ENCODE data around the gene UBE2A.
A peak's percentile ranks its signal among the peaks of the same experiment; 100 is the strongest.

UBE2A gene

GRCh38 chrX:119574394-119575266 is at the start of gene UBE2A (continued):
- 0 out of 2 replicates have a peak, but pooled peaks have one; percentile 18 for TF ChIP-seq ZNF423 (tag by site-specific recombination; IDR thresholded peaks at IDR 0.05)
- TF ChIP-seq ZNF214 (tag by site-specific recombination; IDR thresholded peaks at IDR 0.05; ENCODE audit: borderline replicate concordance): no peak
- no peak for TF ChIP-seq ZNF626 (tag by site-specific recombination; IDR thresholded peaks at IDR 0.05)
- no peak for TF ChIP-seq ZNF544 (tag by site-specific recombination; IDR thresholded peaks at IDR 0.05)
- no peak for TF ChIP-seq ZNF776 (tag by site-specific recombination; IDR thresholded peaks at IDR 0.05; ENCODE audit: borderline replicate concordance)
- no peak for TF ChIP-seq ZNF600 (tag by site-specific recombination; IDR thresholded peaks at IDR 0.05)
- TF ChIP-seq ZNF433 (tag by site-specific recombination; IDR thresholded peaks at IDR 0.05; ENCODE audit: low read depth): no peak
- TF ChIP-seq, protein P1, sequence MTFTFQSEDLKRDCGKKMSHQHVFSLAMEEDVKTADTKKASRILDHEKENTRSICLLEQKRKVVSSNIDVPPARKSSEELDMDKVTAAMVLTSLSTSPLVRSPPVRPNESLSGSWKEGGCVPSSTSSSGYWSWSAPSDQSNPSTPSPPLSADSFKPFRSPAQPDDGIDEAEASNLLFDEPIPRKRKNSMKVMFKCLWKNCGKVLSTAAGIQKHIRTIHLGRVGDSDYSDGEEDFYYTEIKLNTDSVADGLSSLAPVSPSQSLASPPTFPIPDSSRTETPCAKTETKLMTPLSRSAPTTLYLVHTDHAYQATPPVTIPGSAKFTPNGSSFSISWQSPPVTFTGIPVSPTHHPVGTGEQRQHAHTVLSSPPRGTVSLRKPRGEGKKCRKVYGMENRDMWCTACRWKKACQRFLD (tag by site-specific recombination; IDR thresholded peaks at IDR 0.05): no peak
- no peak for TF ChIP-seq ZNF239 (tag by site-specific recombination; IDR thresholded peaks at IDR 0.05)
- no peak for TF ChIP-seq ZNF560 (tag by site-specific recombination; IDR thresholded peaks at IDR 0.05; ENCODE audit: borderline replicate concordance)
- TF ChIP-seq EGR2 (tag by site-specific recombination; IDR thresholded peaks at IDR 0.05; ENCODE audit: low read depth): no peak; the same call in 1 of the 2 replicates
- TF ChIP-seq, protein P2, sequence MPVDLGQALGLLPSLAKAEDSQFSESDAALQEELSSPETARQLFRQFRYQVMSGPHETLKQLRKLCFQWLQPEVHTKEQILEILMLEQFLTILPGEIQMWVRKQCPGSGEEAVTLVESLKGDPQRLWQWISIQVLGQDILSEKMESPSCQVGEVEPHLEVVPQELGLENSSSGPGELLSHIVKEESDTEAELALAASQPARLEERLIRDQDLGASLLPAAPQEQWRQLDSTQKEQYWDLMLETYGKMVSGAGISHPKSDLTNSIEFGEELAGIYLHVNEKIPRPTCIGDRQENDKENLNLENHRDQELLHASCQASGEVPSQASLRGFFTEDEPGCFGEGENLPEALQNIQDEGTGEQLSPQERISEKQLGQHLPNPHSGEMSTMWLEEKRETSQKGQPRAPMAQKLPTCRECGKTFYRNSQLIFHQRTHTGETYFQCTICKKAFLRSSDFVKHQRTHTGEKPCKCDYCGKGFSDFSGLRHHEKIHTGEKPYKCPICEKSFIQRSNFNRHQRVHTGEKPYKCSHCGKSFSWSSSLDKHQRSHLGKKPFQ (tag by site-specific recombination; IDR thresholded peaks at IDR 0.05): no peak
- TF ChIP-seq ZNF311 (tag by site-specific recombination; IDR thresholded peaks at IDR 0.05; ENCODE audit: borderline replicate concordance): no peak
- TF ChIP-seq, protein P3, sequence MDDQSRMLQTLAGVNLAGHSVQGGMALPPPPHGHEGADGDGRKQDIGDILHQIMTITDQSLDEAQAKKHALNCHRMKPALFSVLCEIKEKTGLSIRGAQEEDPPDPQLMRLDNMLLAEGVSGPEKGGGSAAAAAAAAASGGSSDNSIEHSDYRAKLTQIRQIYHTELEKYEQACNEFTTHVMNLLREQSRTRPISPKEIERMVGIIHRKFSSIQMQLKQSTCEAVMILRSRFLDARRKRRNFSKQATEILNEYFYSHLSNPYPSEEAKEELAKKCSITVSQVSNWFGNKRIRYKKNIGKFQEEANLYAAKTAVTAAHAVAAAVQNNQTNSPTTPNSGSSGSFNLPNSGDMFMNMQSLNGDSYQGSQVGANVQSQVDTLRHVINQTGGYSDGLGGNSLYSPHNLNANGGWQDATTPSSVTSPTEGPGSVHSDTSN (CRISPR knock-in tag; IDR thresholded peaks at IDR 0.05): no peak
- TF ChIP-seq MYNN (tag by site-specific recombination; IDR thresholded peaks at IDR 0.05; ENCODE audit: borderline replicate concordance): no peak
- TF ChIP-seq KLF10 (tag by site-specific recombination; IDR thresholded peaks at IDR 0.05): peak; percentile 63; the same call in 1 of the 2 replicates
- TF ChIP-seq GLI2 (tag by site-specific recombination; IDR thresholded peaks at IDR 0.05; ENCODE audit: borderline replicate concordance, low read depth): no peak
- TF ChIP-seq SP7 (tag by site-specific recombination; IDR thresholded peaks at IDR 0.05): peak; percentile 83
- no peak for TF ChIP-seq ZNF529 (tag by site-specific recombination; IDR thresholded peaks at IDR 0.05; ENCODE audit: insufficient replicate concordance)
- TF ChIP-seq ZNF530 (tag by site-specific recombination; IDR thresholded peaks at IDR 0.05; ENCODE audit: low read depth): no peak
- no peak for TF ChIP-seq FEZF1 (tag by site-specific recombination; IDR thresholded peaks at IDR 0.05)
- no peak for TF ChIP-seq ZNF274 (IDR thresholded peaks at IDR 0.05; ENCODE audit: low read length)
- TF ChIP-seq ZNF274 (tag by site-specific recombination; IDR thresholded peaks at IDR 0.05; ENCODE audit: borderline replicate concordance): no peak
- no peak for TF ChIP-seq ZSCAN16 (tag by site-specific recombination; IDR thresholded peaks at IDR 0.05)
- peak; percentile 23; the same call in 1 of the 2 replicates for TF ChIP-seq PRDM4 (tag by site-specific recombination; IDR thresholded peaks at IDR 0.05)
- no peak for TF ChIP-seq MEIS1 (CRISPR knock-in tag; IDR thresholded peaks at IDR 0.05; ENCODE audit: borderline replicate concordance)
- TF ChIP-seq ZNF621 (tag by site-specific recombination; IDR thresholded peaks at IDR 0.05): no peak
- TF ChIP-seq ZNF302 (tag by site-specific recombination; IDR thresholded peaks at IDR 0.05; ENCODE audit: low read depth): no peak
- no peak for TF ChIP-seq ZNF514 (tag by site-specific recombination; IDR thresholded peaks at IDR 0.05)
- TF ChIP-seq PRDM1 (tag by site-specific recombination; IDR thresholded peaks at IDR 0.05): peak; percentile 77
- no peak for TF ChIP-seq ZNF280D (tag by site-specific recombination; IDR thresholded peaks at IDR 0.05)
